GM19035 (cell line): ENCODE measurements around the gene PLXNA4.

Source experiments
- ATAC-seq: cut with Tn5 transposase; IDR thresholded peaks from one replicate; pipeline ENCODE4 v1.9.1; 2021; ENCODE audit not compliant: unreplicated experiment

Gene PLXNA4

DNA sequence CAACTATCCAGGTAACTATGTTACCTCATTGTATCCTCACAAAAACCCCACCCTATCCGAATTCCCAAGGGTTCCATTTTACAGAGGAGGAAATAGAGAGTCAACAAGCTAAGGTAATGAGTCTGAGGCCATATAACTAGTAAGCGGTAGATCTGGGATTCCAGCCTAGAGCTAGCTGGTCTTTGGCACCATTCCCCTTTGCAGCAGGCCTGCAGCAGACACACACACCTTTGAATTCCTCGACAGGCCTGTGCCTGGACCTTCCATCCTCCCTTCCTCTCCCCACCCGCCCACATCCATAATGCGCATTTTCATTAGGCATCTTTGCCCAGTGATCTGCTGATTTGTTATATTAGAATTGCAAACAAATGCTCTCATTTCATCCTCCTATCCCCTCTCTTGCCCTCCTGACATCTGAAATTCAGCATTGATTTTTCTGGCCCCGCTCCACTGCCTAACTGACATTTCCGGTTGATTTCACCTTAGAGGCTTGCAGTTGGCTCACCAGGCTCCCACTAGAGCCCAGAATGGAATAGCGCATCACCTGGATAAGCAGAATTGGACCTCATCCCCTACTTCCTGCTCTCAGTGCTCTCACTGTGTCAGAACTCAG lies 129.5 kb downstream of the PLXNA4 start:
- ATAC-seq = no peak

GRCh38 chr7:132446260-132446659 lies 130.0 kb downstream of the PLXNA4 start:
- no peak for ATAC-seq

GRCh38 chr7:132443761-132444520 lies 132.3 kb downstream of the PLXNA4 start:
- ATAC-seq = no peak

DNA sequence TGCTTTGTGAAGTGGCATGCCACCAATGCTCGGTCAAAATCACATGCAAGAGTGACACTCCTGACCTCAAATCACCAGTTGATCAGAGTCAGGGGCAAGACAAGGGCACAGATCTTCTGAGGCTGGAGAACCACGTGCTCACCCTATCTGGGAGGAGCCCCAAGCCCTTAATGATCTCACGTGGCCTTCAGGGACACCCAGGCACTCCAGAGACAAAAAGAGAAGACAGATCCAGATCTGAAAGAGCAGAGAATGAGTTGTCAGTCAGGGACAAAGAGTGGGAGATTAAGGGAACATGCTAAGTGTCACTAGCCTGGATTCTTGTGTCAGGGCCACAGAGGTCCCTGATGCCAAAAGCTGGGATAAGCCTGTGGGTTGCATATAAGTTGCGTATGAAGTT lies 134.3 kb downstream of the PLXNA4 start:
- ATAC-seq = no peak

GRCh38 chr7:132440151-132440550 lies 136.1 kb downstream of the PLXNA4 start:
- no peak for ATAC-seq

DNA sequence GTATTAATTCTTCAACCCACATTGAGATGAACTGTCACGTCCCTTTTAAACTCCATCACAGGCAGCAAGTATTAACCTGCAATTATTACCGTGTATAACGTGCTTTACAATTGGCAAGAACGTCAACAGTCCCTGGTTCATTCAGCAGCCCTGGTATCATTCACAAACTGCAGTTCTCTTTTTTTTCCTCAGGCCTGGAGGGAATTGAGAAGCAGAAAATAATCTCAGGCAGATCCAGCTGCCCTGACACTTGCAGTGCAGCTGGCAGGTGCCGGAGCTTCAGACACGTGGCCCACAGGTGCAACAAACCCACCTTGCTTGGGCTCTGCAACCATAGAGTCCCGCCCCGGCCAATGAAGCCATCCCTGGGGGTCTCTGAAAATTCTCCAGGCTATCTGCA lies 137.3 kb downstream of the PLXNA4 start:
- no peak for ATAC-seq

DNA sequence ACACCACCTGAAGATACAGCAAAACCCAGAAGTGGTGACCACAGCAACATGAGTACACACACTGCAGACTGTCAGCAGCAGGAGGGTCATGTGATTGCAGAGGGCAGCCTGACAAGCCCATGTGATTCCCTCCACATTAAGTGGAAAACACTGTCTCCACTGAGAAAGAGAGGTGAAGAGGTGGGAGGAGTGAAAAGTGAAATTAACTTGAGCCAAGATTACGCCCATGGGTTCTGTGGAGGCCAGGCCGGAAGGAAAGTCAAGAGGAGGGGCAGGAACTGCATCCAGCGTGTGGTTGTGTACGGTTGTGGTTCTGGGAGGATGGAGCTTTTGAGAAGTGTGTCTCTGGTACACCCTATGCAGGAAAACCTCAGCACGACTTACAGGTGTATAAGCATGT lies 138.5 kb downstream of the PLXNA4 start:
- ATAC-seq = no peak

GRCh38 chr7:132436121-132436520 lies 140.1 kb downstream of the PLXNA4 start:
- no peak for ATAC-seq

DNA sequence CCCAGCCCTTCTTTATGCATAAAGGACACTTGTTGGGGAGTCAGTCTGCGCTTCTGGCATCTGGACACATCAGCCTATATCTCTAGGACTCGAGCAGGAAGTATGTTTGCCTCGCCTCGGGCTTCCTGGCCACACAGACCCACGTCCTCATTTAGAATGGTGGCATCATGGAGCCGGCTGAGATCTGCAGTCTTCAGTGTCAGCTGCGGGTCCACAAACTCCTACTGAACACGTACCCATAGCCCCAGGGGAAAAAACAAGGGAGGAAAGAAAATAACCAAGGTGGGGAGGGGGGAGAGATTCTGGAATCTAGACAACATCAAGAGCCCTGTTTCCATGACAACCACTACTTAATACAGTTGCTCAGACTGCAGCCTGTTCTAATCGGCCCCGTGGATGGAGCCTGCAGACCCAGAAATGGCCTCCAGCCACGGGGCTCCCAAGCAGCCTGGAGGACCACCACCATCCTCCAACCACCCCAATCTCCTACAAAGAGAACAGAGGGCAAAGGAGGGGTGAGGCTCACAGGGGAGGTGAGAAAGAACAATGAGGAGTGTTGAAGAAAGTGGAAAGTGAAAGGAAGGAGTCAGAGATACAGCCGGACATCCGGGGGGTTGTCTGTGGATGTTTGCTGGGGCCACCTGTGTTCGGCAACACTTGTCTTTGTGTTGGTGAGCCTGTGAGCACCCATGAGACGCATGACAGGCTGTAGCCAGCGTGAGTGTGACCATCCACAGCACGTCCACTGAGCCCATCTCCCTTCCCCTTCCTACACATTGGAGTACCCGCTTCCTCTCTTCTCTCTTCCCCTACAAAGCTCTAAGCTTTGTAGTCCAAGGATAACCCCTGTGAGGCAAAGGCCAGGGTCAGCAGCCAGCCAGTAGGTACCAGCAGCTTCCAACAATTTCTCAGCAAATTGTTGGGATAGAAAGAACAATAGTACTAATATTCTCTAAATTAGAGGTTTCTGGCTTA lies 141.0 kb downstream of the PLXNA4 start:
- no peak for ATAC-seq

DNA sequence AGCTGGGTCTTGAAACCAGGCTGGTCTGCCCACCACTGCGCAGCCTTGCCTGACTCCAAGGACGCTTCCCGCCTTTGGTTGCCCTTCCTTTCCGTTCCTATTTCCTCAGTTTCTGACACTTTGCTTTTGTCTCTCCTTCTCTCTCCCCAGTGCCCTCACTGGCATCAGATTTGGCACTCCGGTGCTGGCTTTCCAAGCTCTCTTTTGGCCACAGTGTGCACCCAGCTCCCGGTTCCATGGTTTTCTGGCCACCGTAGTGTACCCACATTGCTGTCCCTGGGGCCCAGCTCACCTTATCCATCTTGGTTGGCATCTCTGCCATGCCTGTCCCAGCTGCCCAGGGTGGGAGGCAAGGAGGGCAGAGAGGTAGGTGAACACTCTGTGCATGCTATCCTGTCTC lies 142.2 kb downstream of the PLXNA4 start:
- ATAC-seq = no peak

DNA sequence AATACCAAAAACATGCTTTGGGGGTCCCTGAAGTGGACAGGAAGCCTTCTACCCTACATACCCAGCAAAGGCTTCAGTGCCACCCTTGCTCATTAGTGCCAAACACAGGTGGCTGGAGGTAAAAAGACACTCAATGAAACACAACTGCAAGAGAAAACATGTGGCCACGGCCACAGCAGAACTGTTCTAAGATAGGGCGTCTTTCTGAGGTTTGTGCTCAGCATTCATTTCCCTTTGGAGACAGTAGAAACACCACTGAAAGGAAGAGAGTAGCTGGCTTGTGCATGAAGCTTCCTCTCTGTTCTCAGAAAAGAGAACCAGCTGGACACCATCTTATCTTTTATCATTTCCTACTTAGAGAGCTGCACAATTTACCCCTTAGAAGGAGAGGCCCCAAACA lies 143.0 kb downstream of the PLXNA4 start:
- ATAC-seq = no peak

GRCh38 chr7:132430861-132431822 lies 145.1 kb downstream of the PLXNA4 start:
- ATAC-seq = no peak

DNA sequence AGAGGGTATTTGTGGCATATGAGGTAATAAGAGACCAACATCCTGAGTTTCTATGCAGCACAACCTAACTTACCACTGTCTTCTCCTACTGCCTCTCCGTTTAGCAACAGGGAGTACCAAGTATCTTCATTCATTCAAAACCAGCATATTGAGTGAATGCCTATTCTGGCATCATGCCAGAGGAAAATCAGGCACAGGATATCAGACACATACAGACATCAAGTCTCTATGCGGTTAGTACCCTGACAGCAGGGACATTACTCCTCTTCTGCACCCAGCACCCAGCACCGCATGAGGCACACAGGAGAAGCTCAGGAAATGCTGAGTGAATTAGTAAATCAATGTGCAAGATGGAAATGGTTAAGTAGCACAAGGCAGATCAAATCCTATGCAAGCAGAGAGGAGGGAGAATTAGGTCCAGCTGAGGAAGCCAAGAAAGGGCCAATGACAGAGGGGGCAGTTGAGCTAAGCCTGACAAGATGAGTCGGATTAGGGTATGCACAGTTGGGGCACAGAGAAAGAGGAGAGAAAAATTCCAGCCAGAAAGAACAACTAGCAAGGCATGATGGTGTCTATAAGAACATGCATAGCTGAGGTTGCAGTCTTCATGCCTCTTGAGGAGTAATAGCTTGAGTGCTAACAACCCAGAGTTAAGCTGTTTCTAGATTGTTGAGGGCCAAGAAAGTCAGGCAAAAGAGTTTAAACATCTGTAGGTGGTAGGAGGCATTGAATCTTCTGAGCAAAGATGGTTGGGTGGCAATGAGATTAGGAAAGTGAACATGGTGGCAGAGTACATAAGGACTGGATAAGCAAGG lies 146.0 kb downstream of the PLXNA4 start:
- no peak for ATAC-seq

DNA sequence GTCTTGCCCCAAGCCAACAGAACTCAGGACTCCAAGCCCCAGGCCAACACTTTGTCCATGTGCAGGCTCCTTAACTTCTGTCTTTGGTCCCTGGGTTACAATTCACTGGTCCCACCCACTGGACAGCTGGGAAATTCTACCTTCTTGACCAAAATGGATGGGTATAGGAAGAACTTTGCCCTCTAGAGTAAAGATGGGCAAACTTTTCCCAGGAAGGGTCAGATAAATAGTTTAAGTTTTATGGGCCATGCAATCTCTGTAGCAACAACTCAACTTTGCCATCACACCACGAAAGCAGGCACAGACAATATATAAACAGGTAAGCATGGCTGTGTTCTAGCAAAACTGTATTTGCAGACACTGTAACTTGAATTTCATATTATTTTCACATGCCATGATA lies 147.1 kb downstream of the PLXNA4 start:
- no peak for ATAC-seq

DNA sequence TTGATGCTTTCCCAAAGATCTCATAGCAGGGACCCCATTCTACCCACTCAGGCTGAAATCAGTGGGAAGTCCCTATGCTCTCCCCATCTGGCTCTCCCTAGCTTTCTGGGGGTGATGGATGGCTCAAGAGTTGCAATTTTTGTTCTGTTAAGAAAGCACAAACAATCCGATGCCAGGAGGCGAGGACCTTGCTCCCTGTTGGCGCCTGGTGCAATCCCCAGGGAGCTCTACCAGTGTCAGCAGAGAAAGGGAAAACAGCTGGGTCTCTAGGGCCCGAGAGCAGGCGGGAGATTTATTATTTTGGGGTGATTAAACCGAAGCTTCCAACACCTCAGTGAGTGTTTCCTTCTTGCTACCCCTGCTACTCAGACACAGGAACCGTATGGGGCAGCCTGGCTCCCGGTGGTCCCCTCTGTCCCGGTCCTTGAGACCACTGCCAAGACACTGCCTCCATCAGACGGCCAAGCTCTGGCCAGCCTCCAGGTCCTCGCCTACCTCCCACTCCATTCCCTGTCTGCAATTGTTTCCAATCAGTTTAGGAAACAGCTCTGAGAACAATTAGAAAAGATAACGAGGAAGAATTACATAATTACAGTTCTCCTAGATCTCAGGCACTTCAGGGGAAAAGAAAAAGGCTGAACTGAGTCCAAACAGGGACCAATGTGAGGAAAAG lies 147.9 kb downstream of the PLXNA4 start:
- ATAC-seq = no peak

- ATAC-seq = no peak
Measured at GRCh38 chr7:132425942-132426341, 150.3 kb downstream of the PLXNA4 start.

DNA sequence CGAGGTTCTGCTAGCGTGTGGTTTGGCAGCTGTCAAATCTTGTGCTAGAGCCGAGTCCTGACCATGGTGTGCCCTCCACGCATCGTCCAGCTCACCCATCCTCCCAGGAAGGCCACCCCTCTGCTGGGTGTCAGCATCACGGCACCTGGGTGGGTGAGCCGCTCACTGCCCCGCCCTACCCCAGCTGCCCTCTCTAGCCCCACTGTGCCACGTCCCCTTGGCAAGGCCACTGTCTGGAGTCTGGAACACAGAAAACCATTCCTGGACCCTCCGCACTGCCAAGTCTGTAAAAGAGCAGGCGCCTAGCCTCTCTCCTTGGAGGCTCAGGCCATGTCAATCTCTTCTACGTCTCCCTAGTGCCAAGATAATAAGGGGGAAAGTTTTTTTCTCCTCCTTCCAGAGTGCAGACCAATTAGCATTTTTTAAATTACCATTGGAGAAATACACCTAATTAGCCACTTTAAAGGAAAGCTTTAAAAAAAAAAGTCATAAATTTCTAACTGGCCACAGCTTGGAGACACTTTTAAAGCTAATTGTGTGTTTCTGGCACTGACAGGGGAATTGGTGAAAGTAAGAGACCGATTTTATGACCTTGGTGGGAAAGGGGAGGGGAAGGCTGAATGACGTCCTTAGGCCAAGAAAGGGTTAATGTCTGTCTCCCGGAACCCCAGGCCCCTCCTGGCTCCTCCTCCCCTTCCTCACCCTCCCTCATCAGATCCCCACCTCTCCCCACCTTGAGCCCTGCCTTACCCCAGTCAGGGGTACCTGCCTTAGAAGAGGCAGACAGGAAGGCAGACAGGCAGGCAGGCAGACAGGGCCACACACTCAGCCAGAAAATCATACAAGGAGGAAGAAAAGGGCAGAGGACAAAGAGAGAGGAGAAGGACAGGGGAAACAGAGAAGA lies 151.2 kb downstream of the PLXNA4 start:
- ATAC-seq = no peak

DNA sequence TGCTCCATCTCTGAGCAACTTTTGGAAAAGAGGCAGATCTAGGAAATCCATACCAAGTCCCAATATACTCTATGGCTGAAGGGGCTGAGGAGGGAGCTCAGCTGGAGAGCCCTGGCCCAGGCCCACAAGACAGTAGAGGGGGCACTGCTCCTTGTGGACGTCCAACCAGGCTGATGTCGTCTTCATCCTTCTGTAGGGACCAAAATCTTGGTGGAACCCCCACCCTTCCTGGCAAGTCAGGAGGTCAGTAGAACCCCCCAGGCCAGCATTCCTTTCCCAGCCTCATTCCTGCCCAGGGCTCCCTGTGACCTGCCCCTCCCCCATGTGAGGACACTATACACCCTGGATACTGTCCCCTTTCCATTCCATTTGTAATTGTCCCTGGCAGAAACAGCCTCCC lies 152.0 kb downstream of the PLXNA4 start:
- no peak for ATAC-seq
